Measurements from ENCODE around the gene LY6G6D.

DNA sequence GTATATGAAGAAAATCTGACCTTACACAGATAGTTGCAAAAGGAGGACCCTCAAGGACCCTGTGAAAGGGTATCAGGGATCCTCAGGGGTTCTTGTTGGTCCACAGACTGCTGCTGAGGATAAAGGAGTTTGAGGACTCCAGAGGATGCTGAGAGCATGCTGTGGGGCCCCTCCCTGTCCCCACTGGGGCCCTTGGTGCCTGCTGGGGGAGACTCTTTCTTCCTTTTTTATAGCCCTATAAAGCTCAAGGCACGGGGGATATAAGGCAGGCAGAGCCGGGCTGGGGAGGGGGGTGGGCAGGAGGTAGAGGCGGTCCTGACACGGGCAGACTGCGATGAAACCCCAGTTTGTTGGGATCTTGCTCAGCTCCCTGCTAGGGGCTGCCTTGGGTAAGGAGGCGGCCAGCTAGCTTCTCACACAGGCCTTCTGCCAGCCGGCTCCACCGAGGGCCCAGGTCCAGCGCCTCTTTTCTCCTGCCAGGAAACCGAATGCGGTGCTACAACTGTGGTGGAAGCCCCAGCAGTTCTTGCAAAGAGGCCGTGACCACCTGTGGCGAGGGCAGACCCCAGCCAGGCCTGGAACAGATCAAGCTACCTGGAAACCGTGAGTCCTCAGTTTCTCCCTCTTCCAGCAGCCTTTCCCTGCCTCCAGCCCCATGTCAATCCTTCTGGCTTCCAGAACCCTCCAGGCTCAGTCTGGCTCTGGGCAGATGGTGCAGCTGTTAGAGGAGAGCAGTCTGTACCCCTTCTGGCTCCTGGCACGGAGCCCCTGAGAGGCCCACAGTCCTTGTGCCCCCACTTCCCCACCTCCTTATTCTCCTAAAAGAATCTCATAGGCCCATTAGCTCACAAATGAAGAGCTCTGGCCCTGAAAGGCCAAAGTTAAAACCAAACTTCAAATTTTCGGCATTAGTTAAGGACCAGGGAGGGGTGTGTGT is at the start of gene LY6G6D:
- TF ChIP-seq CTCF (IDR thresholded peaks at IDR 0.05) (no peak), POLR2AphosphoS5 (IDR thresholded peaks at IDR 0.05) (no peak), EP300 (IDR thresholded peaks at IDR 0.05) (no peak), POLR2A (IDR thresholded peaks at IDR 0.05) (no peak)
